Measurements from ENCODE around the gene HYOU1. TPM values are rescaled to one million over a fixed set of nuclear protein-coding genes. Genes with fewer than 3 reads are reported as not detected.

Gene HYOU1
- total RNA-seq, 1 donor from 2014 or later, result 201 TPM

Other genes with a start within 250 kb of the HYOU1 start
- gene CXCR5, start 173.3 kb downstream of the HYOU1 start, total RNA-seq, result 0.06 TPM
- 107 TPM for gene BCL9L, start 131.3 kb downstream of the HYOU1 start, total RNA-seq
- not detected for gene UPK2, start 100.9 kb downstream of the HYOU1 start, total RNA-seq
- gene FOXR1, start 85.4 kb downstream of the HYOU1 start, total RNA-seq, result not detected
- gene CENATAC, start 59.1 kb downstream of the HYOU1 start, total RNA-seq, result 23.2 TPM
- 662 TPM for gene RPS25, start 38.9 kb downstream of the HYOU1 start, total RNA-seq
- 82.6 TPM for gene TRAPPC4, start 38.4 kb downstream of the HYOU1 start, total RNA-seq
- 64.3 TPM for gene SLC37A4, start 26.3 kb downstream of the HYOU1 start, total RNA-seq
- gene VPS11, start 10.6 kb upstream of the HYOU1 start, total RNA-seq, result 33.4 TPM
- gene HMBS, start 27.7 kb upstream of the HYOU1 start, total RNA-seq, result 12.3 TPM
- 65.9 TPM for gene DPAGT1, start 44.6 kb upstream of the HYOU1 start, total RNA-seq
- gene C2CD2L, start 50.1 kb upstream of the HYOU1 start, total RNA-seq, result 21.9 TPM
- gene HINFP, start 64.4 kb upstream of the HYOU1 start, total RNA-seq, result 35.9 TPM
- gene ABCG4, start 91.8 kb upstream of the HYOU1 start, total RNA-seq, result 0.17 TPM
- 24.6 TPM for gene NLRX1, start 111.5 kb upstream of the HYOU1 start, total RNA-seq
- 107 TPM for gene NHERF4, start 128.3 kb upstream of the HYOU1 start, total RNA-seq
- 15.6 TPM for gene CBL, start 149.1 kb upstream of the HYOU1 start, total RNA-seq

Measured in mucosa of gallbladder (tissue), 1 donor.